ENCODE data around the gene RBP2.

- TF ChIP-seq CTCF (IDR thresholded peaks at IDR 0.05) = no peak
- TF ChIP-seq POLR2AphosphoS5 (IDR thresholded peaks at IDR 0.05) = no peak
- TF ChIP-seq POLR2A (IDR thresholded peaks at IDR 0.05) = no peak
These were observed 18.0 kb downstream of the RBP2 start for GRCh38 chr3:139458348-139458747.
